Measurements from ENCODE around the gene DNAL4.

DNAL4 gene

GRCh38 chr22:38733329-38733723 lies 60.6 kb downstream of the DNAL4 start:
- peak; percentile 51 for TF ChIP-seq CTCF (IDR thresholded peaks at IDR 0.05)
- peak overlapping the region; percentile 75 to 79 for H3K27ac ChIP-seq
- H3K4me3 ChIP-seq, result no peak overlapping the region
- DNase-seq (ENCODE audit: low spot score), result no peak

GRCh38 chr22:38732251-38732815 lies 61.6 kb downstream of the DNAL4 start:
- H3K27ac ChIP-seq, result peak overlapping the region; percentile 75 to 79
- H3K4me3 ChIP-seq, result no peak overlapping the region
- TF ChIP-seq CTCF (IDR thresholded peaks at IDR 0.05), result no peak
- DNase-seq (ENCODE audit: low spot score), result no peak

GRCh38 chr22:38731703-38732161 lies 62.2 kb downstream of the DNAL4 start:
- TF ChIP-seq CTCF (IDR thresholded peaks at IDR 0.05), result no peak
- peak overlapping the region; percentile 75 to 79 for H3K27ac ChIP-seq
- no peak overlapping the region for H3K4me3 ChIP-seq
- no peak for DNase-seq (ENCODE audit: low spot score)

- TF ChIP-seq CTCF (IDR thresholded peaks at IDR 0.05), result no peak
- Histone ChIP-seq H3K4me3 (no peak overlapping the region), H3K27ac (no peak overlapping the region)
- DNase-seq (ENCODE audit: low spot score), result no peak
Measured at GRCh38 chr22:38730411-38730871, 63.5 kb downstream of the DNAL4 start.

- DNase-seq (ENCODE audit: low spot score), result no peak
- Histone ChIP-seq H3K27ac (no peak overlapping the region), H3K4me3 (no peak overlapping the region)
- no peak for TF ChIP-seq CTCF (IDR thresholded peaks at IDR 0.05)
Measured at GRCh38 chr22:38729946-38730345, 64.0 kb downstream of the DNAL4 start.

- TF ChIP-seq CTCF (IDR thresholded peaks at IDR 0.05), result no peak
- Histone ChIP-seq H3K27ac (no peak overlapping the region), H3K4me3 (no peak overlapping the region)
- DNase-seq (ENCODE audit: low spot score), result no peak
Measured at GRCh38 chr22:38728871-38729796, 64.8 kb downstream of the DNAL4 start.
